ENCODE data around the gene MUC3A.
"Not testable (repeated sequence)": the region's sequence is repeated elsewhere in the genome, so short reads cannot be mapped to it uniquely, and the experiment has no call there.

DNA sequence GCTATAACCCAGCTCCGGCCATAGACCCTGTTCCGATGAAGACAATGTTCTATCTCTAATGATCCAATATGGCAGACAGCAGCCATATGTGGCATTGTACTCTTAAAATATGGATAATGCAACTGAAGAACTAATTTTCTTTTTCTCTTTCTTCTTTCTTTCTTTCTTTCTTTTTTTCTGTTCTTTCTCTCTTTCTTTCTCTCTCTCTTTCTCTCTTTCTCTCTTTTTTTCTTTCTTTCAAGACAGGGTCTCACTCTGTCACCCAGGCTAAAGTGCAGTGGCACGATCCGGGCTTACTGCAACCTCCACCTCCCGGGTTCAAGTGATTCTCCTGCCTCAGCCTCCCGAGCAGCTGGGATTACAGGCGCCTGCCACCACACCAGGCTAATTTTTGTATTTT is 13.2 kb upstream of the MUC3A start:
- TF ChIP-seq, protein P1, sequence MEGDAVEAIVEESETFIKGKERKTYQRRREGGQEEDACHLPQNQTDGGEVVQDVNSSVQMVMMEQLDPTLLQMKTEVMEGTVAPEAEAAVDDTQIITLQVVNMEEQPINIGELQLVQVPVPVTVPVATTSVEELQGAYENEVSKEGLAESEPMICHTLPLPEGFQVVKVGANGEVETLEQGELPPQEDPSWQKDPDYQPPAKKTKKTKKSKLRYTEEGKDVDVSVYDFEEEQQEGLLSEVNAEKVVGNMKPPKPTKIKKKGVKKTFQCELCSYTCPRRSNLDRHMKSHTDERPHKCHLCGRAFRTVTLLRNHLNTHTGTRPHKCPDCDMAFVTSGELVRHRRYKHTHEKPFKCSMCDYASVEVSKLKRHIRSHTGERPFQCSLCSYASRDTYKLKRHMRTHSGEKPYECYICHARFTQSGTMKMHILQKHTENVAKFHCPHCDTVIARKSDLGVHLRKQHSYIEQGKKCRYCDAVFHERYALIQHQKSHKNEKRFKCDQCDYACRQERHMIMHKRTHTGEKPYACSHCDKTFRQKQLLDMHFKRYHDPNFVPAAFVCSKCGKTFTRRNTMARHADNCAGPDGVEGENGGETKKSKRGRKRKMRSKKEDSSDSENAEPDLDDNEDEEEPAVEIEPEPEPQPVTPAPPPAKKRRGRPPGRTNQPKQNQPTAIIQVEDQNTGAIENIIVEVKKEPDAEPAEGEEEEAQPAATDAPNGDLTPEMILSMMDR (IDR thresholded peaks at IDR 0.05; ENCODE audit: low read depth, low read length), result not testable (repeated sequence)
- TF ChIP-seq MYC (IDR thresholded peaks at IDR 0.05; ENCODE audit: low read depth, low read length); POLR2A (IDR thresholded peaks at IDR 0.05; ENCODE audit: extremely low read depth, insufficient read length): not testable (repeated sequence)

Data from NB4 (cell line).